ENCODE measurements around the gene LZTS3.
"Not testable (repeated sequence)": the region's sequence is repeated elsewhere in the genome, so short reads cannot be mapped to it uniquely, and the experiment has no call there.

LZTS3 gene

DNA sequence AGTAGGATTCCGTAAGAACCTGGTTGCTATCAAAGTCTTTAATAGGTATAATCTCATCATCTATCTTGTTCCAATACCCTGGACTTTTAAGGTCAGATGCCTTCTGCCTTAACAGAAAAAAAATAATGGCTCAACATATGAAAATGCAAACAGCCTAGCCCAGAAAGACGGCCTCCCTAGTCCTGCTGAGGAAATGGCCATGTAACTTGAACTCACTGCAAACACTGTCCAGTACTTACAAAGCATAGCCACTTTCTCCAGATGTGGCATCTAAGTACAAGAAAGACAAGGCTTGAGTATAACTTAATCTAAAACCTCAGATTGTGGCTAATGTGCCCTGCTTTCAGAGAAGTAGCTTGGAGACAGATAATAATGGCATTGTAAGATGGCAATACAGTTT is 40.2 kb downstream of the LZTS3 start:
- no peak for DNase-seq

DNA sequence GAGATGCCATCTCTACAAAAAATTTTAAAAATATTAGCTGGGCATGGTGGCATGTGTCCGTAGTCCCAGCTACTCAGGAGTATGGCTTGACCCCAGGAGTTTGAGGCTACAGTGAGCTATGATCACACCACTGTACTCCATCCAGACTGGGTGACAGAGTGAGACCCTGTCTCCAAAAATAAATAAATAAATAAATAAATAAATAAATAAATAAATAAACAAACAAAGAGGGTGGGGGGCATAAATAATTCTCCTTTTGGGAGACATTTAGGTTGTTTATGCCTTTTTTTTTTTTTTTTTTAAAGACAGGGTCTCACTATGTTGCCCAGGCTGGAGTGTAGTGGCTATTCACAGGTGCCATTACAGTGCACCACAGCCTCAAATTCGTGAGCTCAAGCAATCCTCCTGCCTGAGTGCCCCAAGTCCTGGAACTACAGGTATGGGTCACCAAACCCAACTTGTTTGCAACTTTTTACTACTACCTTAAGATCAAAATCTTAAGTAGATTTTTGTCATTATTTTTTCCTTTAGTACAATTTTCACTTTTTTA is 43.2 kb downstream of the LZTS3 start:
- DNase-seq = no peak

DNA sequence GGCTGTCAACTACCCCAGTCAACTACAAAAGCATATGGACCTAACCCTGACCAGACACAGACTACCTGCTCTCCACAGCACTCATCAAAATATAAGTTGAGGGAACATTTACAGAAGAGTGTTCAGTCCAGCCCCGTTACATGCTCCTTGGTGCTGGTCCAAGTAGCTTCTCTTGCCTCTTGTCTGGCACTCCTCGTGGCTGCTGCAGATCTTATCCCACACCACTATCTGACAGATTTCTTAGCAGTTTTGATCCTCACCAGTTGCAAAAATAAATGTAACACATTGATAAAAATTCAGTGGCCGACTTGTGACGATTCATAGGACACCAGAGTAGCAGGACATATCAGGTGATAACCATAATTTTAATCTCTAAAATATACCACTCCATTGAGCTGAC is 44.3 kb downstream of the LZTS3 start:
- no peak for DNase-seq

DNA sequence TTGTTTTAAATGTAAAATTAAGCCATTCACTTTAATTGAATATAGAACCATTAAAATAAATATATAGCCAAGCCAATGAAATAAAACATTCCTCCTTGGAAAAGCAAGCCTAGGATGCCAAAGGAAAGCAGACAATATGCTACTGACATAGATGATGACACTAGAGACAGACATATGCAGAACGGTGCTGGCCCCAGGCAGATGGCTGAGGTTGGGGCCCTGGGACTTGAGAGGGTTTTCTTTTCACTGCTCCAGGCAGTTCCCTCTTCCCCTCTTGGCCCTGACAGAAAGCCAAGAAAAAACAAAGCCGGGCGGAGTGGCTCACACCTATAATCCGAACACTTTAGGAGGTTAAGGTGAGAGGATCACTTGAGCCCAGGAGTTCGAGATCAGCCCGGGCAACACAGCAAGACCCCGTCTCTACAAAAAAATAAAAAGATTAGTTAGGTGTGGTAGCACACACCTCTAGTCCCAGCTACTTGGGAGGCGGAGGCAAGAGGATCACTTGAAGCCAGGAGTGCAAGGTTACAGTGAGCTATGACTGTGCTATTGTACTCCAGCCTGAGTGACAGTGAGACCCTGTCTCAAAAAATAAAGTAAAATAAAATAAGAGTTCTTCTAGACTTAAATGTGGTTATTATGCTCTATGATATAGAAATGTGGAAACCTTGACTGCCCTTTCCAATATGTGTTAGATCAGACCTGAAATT is 44.9 kb downstream of the LZTS3 start:
- DNase-seq = no peak

DNA sequence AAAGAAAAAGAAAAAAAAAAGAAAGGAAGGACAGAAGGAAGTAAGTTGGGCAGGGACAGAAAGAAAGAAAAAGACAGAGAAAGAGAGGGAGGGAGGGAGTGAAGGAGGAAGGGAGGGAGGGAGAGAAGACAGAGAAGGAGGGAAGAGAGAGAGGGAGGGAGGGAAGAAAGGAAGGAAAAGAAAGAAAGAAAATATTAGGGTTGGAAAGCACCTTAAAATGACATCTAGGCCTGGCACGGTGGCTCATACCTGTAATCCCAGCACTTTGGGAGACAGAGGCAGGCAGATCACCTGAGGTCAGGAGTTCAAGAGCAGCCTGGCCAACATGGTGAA is 46.9 kb downstream of the LZTS3 start:
- DNase-seq = no peak

DNA sequence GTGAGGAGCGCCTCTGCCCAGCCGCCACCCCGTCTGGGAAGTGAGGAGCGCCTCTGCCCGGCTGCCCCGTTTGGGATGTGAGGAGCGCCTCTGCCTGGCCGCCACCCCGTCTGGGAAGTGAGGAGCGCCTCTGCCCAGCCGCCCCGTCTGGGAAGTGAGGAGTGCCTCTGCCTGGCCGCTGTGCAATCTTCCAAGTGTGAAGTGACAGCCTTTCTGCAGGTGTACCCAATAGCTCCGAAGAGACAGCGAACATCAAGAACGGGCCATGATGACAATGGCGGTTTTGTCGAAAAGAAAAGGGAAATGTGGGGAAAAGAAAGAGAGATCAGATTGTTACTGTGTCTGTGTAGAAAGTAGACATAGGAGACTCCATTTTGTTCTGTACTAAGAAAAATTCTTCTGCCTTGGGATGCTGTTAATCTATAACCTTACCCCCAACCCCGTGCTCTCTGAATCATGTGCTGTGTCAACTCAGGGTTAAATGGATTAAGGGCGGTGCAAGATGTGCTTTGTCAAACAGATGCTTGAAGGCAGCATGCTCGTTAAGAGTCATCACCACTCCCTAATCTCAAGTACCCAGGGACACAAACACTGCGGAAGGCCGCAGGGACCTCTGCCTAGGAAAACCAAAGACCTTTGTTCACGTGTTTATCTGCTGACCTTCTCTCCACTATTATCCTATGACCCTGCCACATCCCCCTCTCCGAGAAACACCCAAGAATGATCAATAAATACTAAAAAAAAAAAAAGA is 47.4 kb downstream of the LZTS3 start:
- DNase-seq = not testable (repeated sequence)

DNA sequence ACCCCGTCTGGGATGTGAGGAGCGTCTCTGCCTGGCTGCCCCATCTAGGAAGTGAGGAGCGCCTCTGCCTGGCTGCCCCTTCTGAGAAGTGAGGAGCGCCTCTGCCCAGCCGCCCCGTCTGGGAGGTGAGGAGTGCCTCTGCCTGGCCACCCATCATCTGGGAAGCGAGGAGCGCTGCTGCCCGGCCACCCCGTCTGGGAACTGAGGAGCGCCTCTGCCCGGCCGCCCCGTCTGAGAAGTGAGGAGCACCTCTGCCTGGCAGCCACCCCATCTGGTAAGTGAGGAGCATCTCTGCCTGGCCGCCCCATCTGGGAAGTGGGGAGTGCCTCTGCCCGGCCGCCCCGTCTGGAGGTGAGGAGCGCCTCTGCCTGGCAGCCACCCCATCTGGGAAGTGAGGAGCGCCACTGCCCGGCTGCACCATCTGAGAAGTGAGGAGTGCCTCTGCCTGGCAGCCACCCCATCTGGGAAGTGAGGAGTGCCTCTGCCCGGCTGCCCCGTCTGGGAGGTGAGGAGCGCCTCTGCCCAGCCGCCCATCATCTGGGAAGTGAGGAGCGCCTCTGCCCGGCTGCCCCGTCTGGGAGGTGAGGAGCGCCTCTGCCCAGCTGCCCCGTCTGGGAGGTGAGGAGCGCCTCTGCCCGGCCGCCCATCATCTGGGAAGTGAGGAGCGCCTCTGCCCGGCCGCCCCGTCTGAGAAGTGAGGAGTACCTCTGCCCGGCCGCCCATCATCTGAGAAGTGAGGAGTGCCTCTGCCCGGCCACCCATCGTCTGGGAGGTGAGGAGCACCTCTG is 48.4 kb downstream of the LZTS3 start:
- not testable (repeated sequence) for DNase-seq

DNA sequence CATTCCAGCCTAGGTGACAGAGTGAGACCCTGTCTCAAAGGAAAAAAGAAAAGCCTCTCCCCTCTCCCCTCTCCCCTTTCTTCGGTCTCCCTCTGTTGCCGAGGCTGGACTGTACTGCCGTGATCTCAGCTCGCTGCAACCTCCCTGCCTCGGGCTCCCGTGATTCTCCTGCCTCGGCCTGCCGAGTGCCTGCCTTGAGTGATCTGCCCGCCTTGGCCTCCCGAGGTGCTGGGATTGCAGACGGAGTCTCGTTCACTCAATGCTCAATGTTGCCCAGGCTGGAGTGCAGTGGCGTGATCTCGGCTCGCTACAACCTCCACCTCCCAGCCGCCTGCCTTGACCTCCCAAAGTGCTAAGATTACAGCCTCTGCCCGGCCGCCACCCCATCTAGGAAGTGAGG is 49.2 kb downstream of the LZTS3 start:
- DNase-seq = not testable (repeated sequence)

DNA sequence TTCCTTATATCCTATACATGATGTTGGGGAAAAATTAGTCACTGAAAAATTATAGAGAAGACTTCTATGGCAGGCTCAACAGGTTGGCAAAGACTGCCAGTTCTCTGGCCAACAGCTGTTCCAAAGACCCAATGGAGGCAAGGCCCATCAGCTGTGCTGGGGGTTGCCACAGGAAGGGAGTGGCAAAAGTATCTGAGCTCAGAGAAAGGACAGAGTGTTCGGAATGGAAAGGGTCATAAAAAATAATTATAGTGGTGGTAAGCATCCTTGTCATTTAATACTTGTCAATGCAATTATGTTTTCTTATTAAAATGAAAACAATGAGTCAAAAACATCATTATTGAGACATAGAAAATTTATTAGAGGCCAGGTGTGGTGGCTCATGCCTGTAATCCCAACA is 49.8 kb downstream of the LZTS3 start:
- DNase-seq = no peak

DNA sequence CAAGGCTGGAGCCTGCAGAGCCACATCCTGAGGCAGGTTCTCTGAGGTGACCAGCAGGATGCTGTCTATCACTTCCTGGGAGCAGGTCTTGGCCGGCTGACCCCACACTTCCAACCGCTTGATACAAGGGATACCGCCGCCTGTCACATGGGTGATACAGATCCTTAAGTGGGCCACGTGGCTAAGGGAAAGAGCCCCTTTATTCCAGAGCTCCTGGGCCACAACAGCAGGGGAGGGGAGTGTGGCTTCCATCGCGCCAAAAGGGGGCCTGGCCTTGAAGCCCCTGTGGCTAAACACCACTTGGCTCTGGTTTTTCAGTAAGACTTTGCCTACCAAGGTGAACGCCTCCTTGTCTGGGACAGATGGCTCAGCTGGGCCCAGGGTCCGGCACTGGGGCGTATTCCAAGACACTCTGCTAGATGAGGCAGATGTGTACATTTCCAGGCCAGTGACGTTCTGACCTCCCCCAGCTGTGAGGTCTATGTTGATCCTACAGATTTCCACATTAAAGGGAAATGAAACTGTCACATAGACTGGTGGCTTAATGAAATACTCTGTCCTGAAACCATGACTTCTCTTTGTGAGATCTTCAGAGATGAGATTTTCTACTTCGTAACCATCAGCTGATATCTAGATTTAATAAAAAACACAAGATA is 51.3 kb downstream of the LZTS3 start:
- DNase-seq = no peak

DNA sequence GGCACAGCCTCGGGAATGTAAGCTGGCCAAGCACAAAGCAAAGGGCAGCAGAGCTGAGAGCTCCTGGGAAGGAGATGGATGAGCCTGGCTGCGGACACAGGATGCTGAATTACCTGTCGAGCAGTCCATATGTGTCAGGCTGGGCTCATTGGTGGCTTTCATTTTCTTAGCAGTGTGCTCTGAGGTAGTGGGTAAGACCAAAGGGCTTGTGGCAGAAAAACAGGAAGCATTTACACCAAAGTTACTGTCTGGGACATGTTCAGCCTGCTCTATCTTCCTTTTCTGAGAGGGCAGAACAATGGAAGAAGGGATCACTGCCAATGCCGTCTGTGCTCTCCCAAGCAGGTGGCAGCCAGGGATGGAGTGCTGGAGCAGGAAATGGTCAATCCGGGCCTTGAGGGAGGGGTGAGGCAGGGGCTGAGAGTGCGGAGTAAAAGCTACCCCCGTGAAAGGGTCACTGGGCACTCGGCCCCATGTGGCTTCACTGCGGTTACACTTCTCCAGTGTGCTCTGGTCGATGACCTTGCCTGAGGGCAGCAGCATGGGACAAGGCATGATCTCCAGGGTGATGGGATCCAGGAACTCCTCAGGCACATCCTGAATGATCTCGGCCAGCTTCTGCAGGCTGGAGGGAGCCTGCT is 52.0 kb downstream of the LZTS3 start:
- no peak for DNase-seq

DNA sequence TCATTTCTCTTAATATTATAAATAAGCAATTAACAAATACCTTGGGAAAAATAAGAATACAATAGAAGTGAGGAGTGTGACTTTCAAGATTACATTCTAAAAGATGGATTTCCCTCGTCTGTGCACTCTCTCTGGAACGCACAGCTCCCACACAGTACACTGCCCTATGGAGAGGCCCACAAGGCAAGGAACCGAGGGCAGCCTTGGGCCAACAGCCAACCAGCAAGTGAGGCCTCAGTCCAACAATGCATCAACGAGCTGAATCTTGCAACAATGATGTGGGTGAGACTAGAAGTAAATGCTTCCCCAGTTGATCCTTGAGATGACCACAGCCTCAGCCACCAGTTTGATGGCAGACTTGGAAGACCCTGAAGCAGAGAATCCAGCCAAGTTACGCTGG is 54.3 kb downstream of the LZTS3 start:
- DNase-seq = no peak

DNA sequence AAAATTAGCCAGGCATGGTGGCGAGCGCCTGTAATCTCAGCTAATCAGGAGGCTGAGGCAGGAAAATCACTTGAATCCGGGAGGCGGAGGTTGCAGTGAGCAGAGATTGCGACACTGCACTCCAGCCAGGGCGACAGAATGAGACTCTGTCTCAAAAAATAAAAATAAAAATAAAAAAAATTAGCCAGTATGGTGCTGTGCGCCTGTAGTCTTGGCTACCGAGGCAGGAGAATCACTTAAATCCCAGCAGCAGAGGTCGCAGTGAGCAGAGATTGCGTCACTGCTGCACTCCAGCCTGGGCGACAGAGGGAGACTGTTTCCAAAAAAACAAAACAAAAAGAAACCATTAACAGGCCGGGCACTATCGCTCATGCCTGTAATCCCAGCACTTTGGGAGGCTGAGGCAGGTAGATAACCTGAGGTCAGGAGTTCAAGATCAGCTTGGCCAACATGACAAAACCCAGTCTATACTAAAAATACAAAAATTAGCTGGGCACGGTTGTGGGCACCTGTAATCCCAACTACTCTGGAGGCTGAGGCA is 55.4 kb downstream of the LZTS3 start:
- not testable (repeated sequence) for DNase-seq

DNA sequence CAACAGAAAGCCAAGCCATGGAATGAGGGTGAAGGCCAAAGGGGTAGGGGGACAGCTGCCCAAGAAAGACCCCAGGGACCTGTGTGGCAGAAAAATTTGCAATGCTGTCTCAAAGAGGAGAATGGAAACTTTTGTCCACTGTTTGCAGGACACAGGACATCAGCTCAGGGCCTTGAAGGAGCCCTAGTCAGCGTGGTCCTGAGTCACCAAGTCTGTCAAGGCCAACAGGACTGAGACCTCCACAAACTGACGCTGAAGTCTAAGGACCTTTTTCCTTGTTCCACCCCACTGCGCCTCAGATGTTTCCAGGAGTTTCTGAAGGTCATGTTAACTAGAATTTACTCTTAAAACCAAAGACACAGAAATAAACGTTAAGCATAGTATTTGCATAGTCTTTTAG is 57.0 kb downstream of the LZTS3 start:
- DNase-seq = no peak

DNA sequence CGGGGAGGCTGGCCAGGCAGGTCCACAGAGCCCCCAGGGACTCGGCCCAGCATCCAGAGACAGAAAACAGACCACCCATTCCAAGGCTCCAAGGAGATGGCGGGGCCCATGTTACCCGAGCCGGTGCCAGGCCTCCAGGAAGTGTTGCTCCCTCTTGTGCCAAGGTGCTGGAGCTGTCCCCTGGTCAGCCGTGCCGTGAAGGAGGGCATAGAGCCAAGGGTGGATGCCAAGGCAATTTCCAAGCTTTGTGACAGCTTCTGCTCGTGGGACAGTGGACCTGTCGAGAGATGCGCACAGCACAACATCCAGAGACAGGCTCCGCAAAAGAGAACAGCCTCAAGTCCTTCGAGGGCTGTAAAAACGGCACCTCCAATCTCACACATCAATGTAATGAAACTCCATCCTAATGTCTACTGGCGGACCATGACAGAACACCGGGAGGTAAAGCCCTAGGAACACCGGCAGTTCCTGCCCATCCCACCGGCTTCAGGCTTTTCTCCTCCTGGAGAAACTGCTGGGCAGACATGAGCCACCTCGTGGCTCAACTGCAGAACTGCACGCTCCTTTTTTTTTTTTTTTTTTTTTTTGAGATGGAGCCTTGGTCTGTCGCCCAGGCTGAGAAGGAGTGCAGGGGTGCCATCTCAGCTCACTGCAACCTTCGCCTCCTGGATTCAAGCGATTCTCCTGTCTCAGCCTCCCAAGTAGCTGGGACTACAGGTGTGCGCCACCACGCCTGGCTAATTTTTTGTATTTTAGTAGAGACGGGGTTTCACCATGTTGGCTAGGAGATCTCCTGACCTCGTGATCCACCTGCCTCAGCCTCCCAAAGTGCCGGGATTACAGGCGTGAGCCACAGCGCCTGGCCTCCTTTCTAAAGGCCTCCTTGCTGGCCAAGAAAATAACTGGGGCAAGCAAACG is 57.9 kb downstream of the LZTS3 start:
- no peak for DNase-seq

All from SIG-M5 (cell line).